Progenitor cell of endocrine pancreas (in vitro differentiated cells): ENCODE results near the gene IP6K1. TPM values are rescaled to one million over a fixed set of nuclear protein-coding genes. Genes with fewer than 3 reads are reported as not detected.
A peak's percentile ranks its signal among the peaks of the same experiment; 100 is the strongest.

ENCODE experiments used
- DNase-seq: peaks from one replicate; pipeline ENCODE4 v3.0.0; 2021; ENCODE audit warnings: low spot score; ENCODE audit not compliant: unreplicated experiment
- H3K27ac Mint-ChIP-seq: 2 replicates; pipeline ENCODE4 v1.8.0; 2021; ENCODE audit warnings: mild to moderate bottlenecking, moderate library complexity, mixed read lengths
- H3K27me3 Mint-ChIP-seq: 2 replicates; pipeline ENCODE4 v1.8.0; 2021; ENCODE audit warnings: mixed read lengths
- H3K36me3 Mint-ChIP-seq: 2 replicates; pipeline ENCODE4 v1.8.0; 2022; ENCODE audit warnings: mixed read lengths; ENCODE audit not compliant: insufficient read depth
- H3K4me1 Mint-ChIP-seq: 2 replicates; pipeline ENCODE4 v1.8.0; 2021; ENCODE audit warnings: low read depth, mixed read lengths
- H3K4me3 Mint-ChIP-seq: 2 replicates; pipeline ENCODE4 v1.8.0; 2021; ENCODE audit warnings: low read depth, mild to moderate bottlenecking, moderate library complexity, mixed read lengths
- H3K9me3 Mint-ChIP-seq: 2 replicates; pipeline ENCODE4 v1.8.0; 2021; ENCODE audit warnings: low read depth, mixed read lengths
- CTCF ChIP-seq: fragments of 200-600 bp; sonication (generic); IDR thresholded peaks from one replicate; pipeline ENCODE4 v1.5.0; 2021; ENCODE audit warnings: antibody characterized with exemption, mild to moderate bottlenecking; ENCODE audit not compliant: unreplicated experiment
- total RNA-seq: library from RNA; stranded (reverse); gene quantifications from 2 replicates; pipeline ENCODE4 v1.2.1, GENCODE V29; 2021

IP6K1 gene
- total RNA-seq, 1 donor from 2014 or later: 46.3 TPM

- Mint-ChIP-seq H3K9me3 (no peaks in the 10 kb centered on the region), H3K4me1 (peaks cover 13% of the 10 kb centered on the region), H3K36me3 (peaks cover 1% of the 10 kb centered on the region), H3K27me3 (no peaks in the 10 kb centered on the region), H3K27ac (peak overlapping the region; percentile 99), H3K4me3 (peak overlapping the region; percentile 92)
- no peak for TF ChIP-seq CTCF
- no peak for DNase-seq
Observed at GRCh38 chr3:49724586-49724985, 61.8 kb downstream of the IP6K1 start.

GRCh38 chr3:49723628-49724551 lies 62.5 kb downstream of the IP6K1 start, which contains the start of gene GMPPB:
Gene GMPPB (minus strand): TSS chr3:49723951. CDS start chr3:49723726, 225 bp downstream.
- Mint-ChIP-seq H3K36me3 (peaks cover 1% of the 10 kb centered on the region), H3K4me3 (peak within 1 kb of the TSS; percentile 92), H3K9me3 (no peaks in the 10 kb centered on the region), H3K27ac (peak within 1 kb of the TSS; percentile 99), H3K4me1 (peaks cover 17% of the 10 kb centered on the region), H3K27me3 (no peaks in the 10 kb centered on the region)
- peak; percentile 90 for DNase-seq
- no peak for TF ChIP-seq CTCF

GRCh38 chr3:49723296-49723627 lies 63.1 kb downstream of the IP6K1 start:
- Mint-ChIP-seq H3K4me1 (peaks cover 22% of the 10 kb centered on the region), H3K27me3 (no peaks in the 10 kb centered on the region), H3K9me3 (no peaks in the 10 kb centered on the region), H3K27ac (peak overlapping the region; percentile 96), H3K36me3 (peaks cover 1% of the 10 kb centered on the region), H3K4me3 (peak overlapping the region; percentile 92)
- no peak for TF ChIP-seq CTCF
- peak; percentile 38 for DNase-seq

- H3K4me3 Mint-ChIP-seq: peak overlapping the region; percentile 92
Observed at GRCh38 chr3:49722896-49723295, 63.4 kb downstream of the IP6K1 start.

More at GRCh38 chr3:49722896-49723295, 63.4 kb downstream of the IP6K1 start:
- TF ChIP-seq CTCF: no peak
- H3K36me3 Mint-ChIP-seq: no peaks in the 10 kb centered on the region
- peak; percentile 9 for DNase-seq
- peak overlapping the region; percentile 96 for H3K27ac Mint-ChIP-seq
- H3K27me3 Mint-ChIP-seq: no peaks in the 10 kb centered on the region
- no peaks in the 10 kb centered on the region for H3K9me3 Mint-ChIP-seq
- peaks cover 22% of the 10 kb centered on the region for H3K4me1 Mint-ChIP-seq
